Activated CD4-positive, alpha-beta T cell treated with anti-CD3 and anti-CD28 coated beads, Interleukin-2, amount 50 U/mL, for 24 hours (primary cell): ENCODE measurements around the gene AP3B2.

Experiments used
- DNase-seq, 2 donors: peaks; one replicate each; pipeline ENCODE4 v3.0.0-alpha.2; 2020; ENCODE audit warnings: low read depth in 1 of 2, low spot score in 1 of 2

The AP3B2 gene

GRCh38 chr15:82697735-82698407 is 11.8 kb downstream of the AP3B2 start:
- no peak for DNase-seq

GRCh38 chr15:82692171-82692570 is 17.5 kb downstream of the AP3B2 start:
- DNase-seq, result no peak

DNA sequence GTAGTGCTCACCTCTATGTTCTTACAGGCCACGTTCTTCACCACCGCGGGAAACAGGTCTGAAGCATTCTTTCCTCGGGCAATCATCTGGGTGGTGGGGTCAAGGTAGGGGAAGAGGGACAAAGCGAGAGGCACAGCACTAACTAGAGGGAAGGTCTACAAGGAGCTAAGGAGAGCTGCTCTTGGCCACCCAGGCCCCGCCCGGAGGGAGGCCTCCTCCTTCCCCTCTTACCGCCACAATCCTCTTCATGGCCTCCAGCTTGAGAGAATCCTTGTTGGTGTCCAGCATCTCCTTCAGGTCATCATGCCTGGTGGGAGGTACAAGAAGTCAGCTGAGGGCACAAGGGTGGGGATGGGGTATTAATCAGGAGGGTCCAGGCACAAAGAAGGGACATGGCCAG is 20.5 kb downstream of the AP3B2 start:
- DNase-seq, result no peak

GRCh38 chr15:82688691-82689090 is 21.0 kb downstream of the AP3B2 start:
- DNase-seq, result no peak

DNA sequence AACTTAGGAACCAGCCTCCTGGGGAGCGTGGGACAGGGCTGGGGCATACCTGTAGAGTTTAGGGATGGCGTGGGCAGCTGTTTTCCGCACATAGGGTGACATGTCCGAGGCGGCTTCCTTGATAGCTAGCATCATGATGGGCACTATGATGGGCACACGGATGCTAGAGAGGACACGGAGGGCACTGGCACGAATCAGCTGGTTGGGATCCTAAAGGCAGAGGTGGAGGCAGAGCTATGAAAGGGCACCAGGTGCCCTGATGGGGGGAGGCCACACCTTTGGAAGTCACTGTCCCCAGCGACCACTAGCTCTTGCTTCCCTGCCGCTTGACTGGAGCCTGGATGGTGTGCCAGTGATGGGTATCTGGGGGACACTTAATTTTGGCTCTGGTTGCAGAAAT is 28.3 kb downstream of the AP3B2 start:
- DNase-seq, result no peak

- DNase-seq, result peak; percentile 49 to 62
Observed at GRCh38 chr15:82680200-82681102, 29.2 kb downstream of the AP3B2 start.

GRCh38 chr15:82679626-82680199 is 30.0 kb downstream of the AP3B2 start:
- no peak for DNase-seq

- no peak for DNase-seq
Observed at GRCh38 chr15:82677720-82678323, 31.9 kb downstream of the AP3B2 start.

GRCh38 chr15:82674873-82675272 is 34.8 kb downstream of the AP3B2 start:
- no peak for DNase-seq

GRCh38 chr15:82670699-82671098 is 39.0 kb downstream of the AP3B2 start:
- DNase-seq, result no peak

- no peak for DNase-seq
Observed at GRCh38 chr15:82666606-82667005, 43.1 kb downstream of the AP3B2 start.

DNA sequence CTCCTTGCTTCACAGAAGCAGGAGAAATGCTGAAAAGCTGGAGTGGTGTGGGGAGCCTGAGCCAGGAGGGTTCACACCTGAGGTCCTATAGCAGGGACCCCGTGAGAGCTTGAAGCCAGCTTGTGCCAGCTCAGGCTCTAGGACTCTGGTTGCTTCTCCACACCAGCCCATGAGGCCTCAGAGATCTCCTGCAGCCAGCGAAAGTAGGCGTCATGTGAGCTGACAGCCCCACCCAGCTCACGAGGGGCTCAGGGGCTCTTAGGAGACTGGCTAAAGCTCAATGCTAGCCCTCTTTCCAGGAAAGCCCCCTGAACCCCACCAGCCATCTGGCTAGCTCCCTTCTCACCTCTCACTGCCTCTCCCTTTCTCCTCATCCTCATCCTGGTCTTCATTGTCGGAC is 45.7 kb downstream of the AP3B2 start:
- DNase-seq, result no peak

GRCh38 chr15:82663186-82663600 is 46.5 kb downstream of the AP3B2 start:
- no peak for DNase-seq

GRCh38 chr15:82662641-82663040 is 47.0 kb downstream of the AP3B2 start:
- no peak for DNase-seq

DNA sequence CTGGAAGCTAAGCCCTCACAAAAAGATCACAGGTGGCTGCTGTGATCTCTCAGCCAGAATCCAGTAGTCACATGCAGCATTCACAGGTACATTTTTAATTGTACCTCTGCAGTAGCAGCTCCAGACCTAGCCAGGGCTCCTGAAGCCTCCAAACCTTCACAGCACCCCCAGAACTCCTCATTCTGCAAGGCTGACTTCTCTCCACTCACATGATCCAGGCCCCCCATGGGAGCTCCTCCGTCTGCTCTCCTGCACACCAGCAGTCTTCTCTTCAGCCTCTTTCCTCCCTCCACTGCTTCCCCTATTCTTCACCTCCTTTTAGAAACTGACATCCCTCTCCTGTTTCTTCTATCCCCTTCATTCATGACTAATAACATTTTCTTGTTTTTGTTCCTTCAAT is 49.3 kb downstream of the AP3B2 start:
- no peak for DNase-seq

DNA sequence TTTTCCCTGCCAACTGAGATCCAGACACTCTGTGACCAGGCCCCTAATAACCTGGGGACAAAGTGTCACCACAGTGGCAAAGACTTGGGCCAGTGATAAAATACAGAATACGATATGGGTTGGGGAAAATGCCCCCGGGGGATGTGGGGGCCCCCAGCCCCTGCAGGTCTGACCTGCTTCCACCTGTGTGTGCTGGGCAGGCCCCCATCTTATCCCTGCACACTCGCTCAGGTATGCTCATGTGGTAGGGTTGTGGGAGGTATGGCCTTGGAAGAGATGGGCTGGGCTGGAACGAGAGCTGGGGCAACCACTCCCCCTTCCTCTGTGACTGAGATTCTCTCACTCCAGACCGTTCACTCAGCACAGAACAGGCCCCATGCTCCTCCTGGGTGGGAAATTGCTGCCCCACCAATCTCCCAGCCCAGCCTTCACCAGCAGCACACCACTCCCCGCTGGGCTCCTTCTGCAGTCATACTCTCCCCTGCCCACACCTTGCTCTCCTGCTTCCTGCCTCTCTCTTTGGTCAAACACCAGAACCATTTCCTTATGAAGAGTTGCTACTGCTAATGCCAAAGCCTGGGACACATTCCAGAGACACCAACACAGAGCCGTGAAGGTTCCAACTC is 52.9 kb downstream of the AP3B2 start:
- no peak for DNase-seq

DNA sequence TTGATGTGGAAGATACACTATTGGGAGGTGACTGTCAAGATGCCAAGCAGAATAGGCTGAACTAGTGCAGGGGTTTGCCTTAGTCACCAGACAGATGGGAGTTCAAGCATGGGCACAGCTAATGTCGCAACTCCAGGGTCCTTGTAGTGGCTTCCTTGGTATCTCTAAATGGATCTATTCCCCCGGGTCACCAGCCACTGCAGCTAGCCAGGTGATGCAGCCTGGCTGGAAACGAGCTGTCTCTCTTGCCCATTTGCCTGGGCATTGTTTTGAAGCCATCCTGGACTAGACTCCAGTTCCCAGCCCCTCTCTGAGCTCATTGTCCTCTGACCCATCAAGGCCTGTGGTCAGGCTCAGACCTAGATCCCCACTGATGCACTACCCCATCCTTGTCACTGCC is 54.1 kb downstream of the AP3B2 start:
- DNase-seq, result no peak

- no peak for DNase-seq
Observed at GRCh38 chr15:82653483-82654168, 56.0 kb downstream of the AP3B2 start.

- no peak for DNase-seq
Observed at GRCh38 chr15:82651708-82652107, 58.0 kb downstream of the AP3B2 start.

DNA sequence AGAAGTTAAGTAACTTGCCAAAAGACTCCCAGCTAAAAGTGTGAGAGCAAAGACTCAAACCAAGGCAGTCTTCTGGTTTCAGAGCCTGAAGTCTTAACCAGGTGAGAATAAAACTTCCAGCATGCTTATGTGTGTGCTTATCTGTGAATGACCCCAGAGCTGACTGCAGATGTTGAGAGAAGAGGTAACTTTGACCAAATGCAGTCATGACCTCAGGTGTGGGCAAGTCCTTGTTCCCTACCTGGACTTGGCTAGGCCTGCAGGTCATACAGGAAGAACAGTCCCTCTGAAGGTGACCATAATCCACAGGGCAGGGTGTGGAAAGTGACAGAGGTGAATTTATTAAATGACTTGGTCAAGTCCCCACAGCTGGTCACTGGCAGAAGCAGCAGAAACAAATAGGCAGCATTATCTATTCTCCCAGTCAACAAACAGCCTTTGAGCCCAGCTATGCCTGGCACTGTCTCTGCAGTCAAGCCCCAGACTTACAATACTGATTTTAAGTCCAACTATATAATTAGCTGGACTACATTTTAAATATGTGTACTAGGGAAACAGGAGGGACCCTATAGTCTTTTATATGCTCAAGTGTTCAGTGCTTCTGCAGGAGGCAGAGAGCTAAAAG is 59.5 kb downstream of the AP3B2 start:
- DNase-seq, result no peak
